ENCODE results near the gene MPZL1. TPM values are rescaled to one million over a fixed set of nuclear protein-coding genes. Genes with fewer than 3 reads are reported as not detected.

The MPZL1 gene
- total RNA-seq, 2 experiments from 2014 or later = 48.9 to 61.9 TPM

GRCh38 chr1:167673265-167673664 lies 48.5 kb upstream of the MPZL1 start:
- H3K36me3 ChIP-seq (ENCODE audit: insufficient read depth, low read length) = peaks cover 99% of the 10 kb centered on the region
- no peak for DNase-seq (ENCODE audit: low spot score)
- CTCF ChIA-PET (ENCODE audit: unreplicated experiment) = interaction anchor here (1.2 to 1.6 kb wide), 2 partner anchors 14 to 73 kb away, joined by 3 to 5 read pairs; no protein-coding TSS in a partner anchor
- H2AFZ ChIP-seq (ENCODE audit: low read length) = no peak overlapping the region
- H3K4me3 ChIP-seq (ENCODE audit: low read depth, low read length, poor library complexity, severe bottlenecking) = no peak overlapping the region
- H3K9me3 ChIP-seq (ENCODE audit: low read length) = no peaks in the 10 kb centered on the region
- TF ChIP-seq EZH2phosphoT487 (IDR thresholded peaks at IDR 0.05; ENCODE audit: borderline replicate concordance, low read depth, low read length) (no peak), CTCF (conservative IDR thresholded peaks at IDR 0.05; ENCODE audit: low read length) (no peak)
- H3K27ac ChIP-seq (ENCODE audit: low read depth, low read length, poor library complexity, severe bottlenecking) = no peak overlapping the region
- POLR2A ChIA-PET = interaction anchor here (1.0 to 2.4 kb wide), 4 partner anchors 8 to 73 kb away, joined by 3 to 11 read pairs (median 6); no protein-coding TSS in a partner anchor
- no peak overlapping the region for H3K4me2 ChIP-seq (ENCODE audit: low read length)
- BruUV-seq (replicated peaks) = no TSS peak
- peaks cover 64% of the 10 kb centered on the region for H3K4me1 ChIP-seq (ENCODE audit: insufficient read depth, low read length, poor library complexity, severe bottlenecking)
- peaks cover 18% of the 10 kb centered on the region for H4K20me1 ChIP-seq (ENCODE audit: insufficient read depth, low read length)
- no peaks in the 10 kb centered on the region for H3K9me2 ChIP-seq (ENCODE audit: insufficient read depth, low read length)
- H3K79me2 ChIP-seq (ENCODE audit: insufficient read depth, low read depth, low read length) = peaks cover 79% of the 10 kb centered on the region; the same call in 1 of the 2 replicates
- intact Hi-C loops (cut with micrococcal nuclease; ENCODE audit: unreplicated experiment) = no loop called here

- intact Hi-C loops (cut with micrococcal nuclease; ENCODE audit: unreplicated experiment) = no loop called here
- ChIA-PET POLR2A (interaction anchor here (0.8 to 2.4 kb wide), 4 partner anchors 9 to 74 kb away, joined by 3 to 11 read pairs (median 6); no protein-coding TSS in a partner anchor), CTCF (ENCODE audit: unreplicated experiment) (interaction anchor here (1.2 to 1.6 kb wide), 2 partner anchors 14 to 74 kb away, joined by 3 to 5 read pairs; no protein-coding TSS in a partner anchor)
- H3K4me2 ChIP-seq (ENCODE audit: low read length) = no peak overlapping the region
- H3K79me2 ChIP-seq (ENCODE audit: insufficient read depth, low read depth, low read length) = peaks cover 78% of the 10 kb centered on the region
- no peak for DNase-seq (ENCODE audit: low spot score)
- no TSS peak for BruUV-seq (replicated peaks)
- H3K36me3 ChIP-seq (ENCODE audit: insufficient read depth, low read length) = peaks cover 100% of the 10 kb centered on the region
- H3K9me3 ChIP-seq (ENCODE audit: low read length) = no peaks in the 10 kb centered on the region
- no peak overlapping the region for H3K27ac ChIP-seq (ENCODE audit: low read depth, low read length, poor library complexity, severe bottlenecking)
- no peak overlapping the region for H3K4me3 ChIP-seq (ENCODE audit: low read depth, low read length, poor library complexity, severe bottlenecking)
- H2AFZ ChIP-seq (ENCODE audit: low read length) = no peak overlapping the region
- no peaks in the 10 kb centered on the region for H3K9me2 ChIP-seq (ENCODE audit: insufficient read depth, low read length)
- H4K20me1 ChIP-seq (ENCODE audit: insufficient read depth, low read length) = peaks cover 11% of the 10 kb centered on the region
- peaks cover 63% of the 10 kb centered on the region for H3K4me1 ChIP-seq (ENCODE audit: insufficient read depth, low read length, poor library complexity, severe bottlenecking)
- no peak for TF ChIP-seq CTCF (conservative IDR thresholded peaks at IDR 0.05; ENCODE audit: low read length)
- TF ChIP-seq EZH2phosphoT487 (IDR thresholded peaks at IDR 0.05; ENCODE audit: borderline replicate concordance, low read depth, low read length) = no peak
Measured at GRCh38 chr1:167674156-167674555, 47.6 kb upstream of the MPZL1 start.

GRCh38 chr1:167675440-167675839 lies 46.3 kb upstream of the MPZL1 start:
- H3K79me2 ChIP-seq (ENCODE audit: insufficient read depth, low read depth, low read length) = peaks cover 78% of the 10 kb centered on the region
- no peak overlapping the region for H2AFZ ChIP-seq (ENCODE audit: low read length)
- TF ChIP-seq EZH2phosphoT487 (IDR thresholded peaks at IDR 0.05; ENCODE audit: borderline replicate concordance, low read depth, low read length) = no peak
- intact Hi-C loops (cut with micrococcal nuclease; ENCODE audit: unreplicated experiment) = no loop called here
- H3K4me2 ChIP-seq (ENCODE audit: low read length) = no peak overlapping the region
- peaks cover 100% of the 10 kb centered on the region for H3K36me3 ChIP-seq (ENCODE audit: insufficient read depth, low read length)
- no peak for DNase-seq (ENCODE audit: low spot score)
- H3K4me3 ChIP-seq (ENCODE audit: low read depth, low read length, poor library complexity, severe bottlenecking) = no peak overlapping the region
- H3K9me3 ChIP-seq (ENCODE audit: low read length) = no peaks in the 10 kb centered on the region
- CTCF ChIA-PET (ENCODE audit: unreplicated experiment) = interaction anchor here (0.6 to 0.7 kb wide), 2 partner anchors 47 to 58 kb away, joined by 3 read pairs; no protein-coding TSS in a partner anchor
- no TSS peak for BruUV-seq (replicated peaks)
- peaks cover 63% of the 10 kb centered on the region for H3K4me1 ChIP-seq (ENCODE audit: insufficient read depth, low read length, poor library complexity, severe bottlenecking)
- POLR2A ChIA-PET = interaction anchor here (0.5 to 1.6 kb wide), 7 partner anchors 29 to 151 kb away, joined by 3 to 6 read pairs (median 3); partner anchors contain the start of gene CREG1
- no peaks in the 10 kb centered on the region for H3K9me2 ChIP-seq (ENCODE audit: insufficient read depth, low read length)
- peaks cover 4% of the 10 kb centered on the region; the same call in 1 of the 2 replicates for H4K20me1 ChIP-seq (ENCODE audit: insufficient read depth, low read length)
- H3K27ac ChIP-seq (ENCODE audit: low read depth, low read length, poor library complexity, severe bottlenecking) = no peak overlapping the region
